DOHH2 (cell line): ENCODE data around the gene PARD6A.

Experiments
- CTCF ChIP-seq: fragments of 200-600 bp; sonication (generic); IDR thresholded peaks from one replicate; pipeline ENCODE4 v1.5.1; 2014; ENCODE audit warnings: antibody characterized with exemption, mild to moderate bottlenecking, low read depth, low read length; ENCODE audit not compliant: poor library complexity, severe bottlenecking
- EZH2phosphoT487 ChIP-seq: fragments of 200-600 bp; sonication (generic); IDR thresholded peaks from 2 replicates; pipeline ENCODE4 v1.6.1; 2017; ENCODE audit warnings: borderline replicate concordance, mild to moderate bottlenecking, antibody characterized with exemption, low read length, moderate library complexity, mixed read lengths

GRCh38 chr16:67637625-67638024, 23.1 kb upstream of the PARD6A start:
- no peak for TF ChIP-seq CTCF
- TF ChIP-seq EZH2phosphoT487, result no peak
